GM12878 (cell line): Measurements from ENCODE around the gene STX8.

Source experiments
- CEBPB ChIP-seq, 2 experiments: fragments of 150-350 bp in 1 of 2; IDR thresholded peaks; 2 replicates each; pipeline ENCODE4 v1.6.1; 2012 to 2014; ENCODE audit warnings: low read depth in 2 of 2, low read length in 2 of 2, borderline replicate concordance in 1 of 2, inconsistent platforms in 1 of 2
- IKZF1 ChIP-seq: fragments of 450-650 bp; conservative IDR thresholded peaks from 2 replicates; pipeline ENCODE4 v1.6.1; 2017; ENCODE audit warnings: antibody characterized with exemption, mild to moderate bottlenecking
- MXI1 ChIP-seq: fragments of 150-350 bp; IDR thresholded peaks from 2 replicates; pipeline ENCODE4 v1.6.1; 2011; ENCODE audit warnings: low read depth, mild to moderate bottlenecking, inconsistent platforms, low read length, improper control_type of control experiment
- NFYB ChIP-seq: IDR thresholded peaks from 2 replicates; pipeline ENCODE4 v1.6.1; 2011; ENCODE audit warnings: low read depth, mild to moderate bottlenecking, low read length, improper control_type of control experiment, moderate library complexity; ENCODE audit not compliant: insufficient read depth
- RCOR1 ChIP-seq: conservative IDR thresholded peaks from 2 replicates; pipeline ENCODE4 v1.6.1; 2012; ENCODE audit warnings: low read depth, low read length, improper control_type of control experiment
- TF ChIP-seq, protein P1 (sequence below), 3 experiments: IDR thresholded peaks in 2 of 3; conservative IDR thresholded peaks in 1 of 3; 2 replicates each; pipeline ENCODE4 v1.5.1; 2011; ENCODE audit warnings: low read depth in 3 of 3, low read length in 3 of 3, mild to moderate bottlenecking in 3 of 3, control low read depth in 2 of 3, moderate library complexity in 2 of 3, inconsistent platforms in 1 of 3, mixed read lengths in 1 of 3; ENCODE audit not compliant: control insufficient read depth in 2 of 3, insufficient read depth in 1 of 3; ENCODE audit errors: extremely low read depth in 1 of 3

DNA sequence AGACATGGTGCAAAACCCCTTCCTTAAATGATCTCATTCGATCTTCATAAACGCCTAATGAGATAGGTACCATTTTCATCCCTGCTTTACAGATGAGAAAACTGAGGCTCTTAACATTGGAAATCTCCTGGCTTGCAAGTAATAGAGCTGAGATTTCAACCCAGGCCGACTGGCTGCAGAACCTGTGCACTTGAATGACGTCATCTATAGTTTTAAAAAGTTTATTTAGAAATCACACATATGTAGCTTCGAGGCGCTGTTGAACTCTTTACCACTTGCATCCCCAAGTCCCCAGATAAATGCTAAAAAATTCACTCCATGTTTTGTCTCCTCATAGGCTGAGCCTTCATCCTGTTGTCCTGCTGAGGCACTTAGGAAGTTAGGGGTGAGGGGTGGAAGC lies 30.8 kb upstream of the STX8 start:
- TF ChIP-seq, protein P1, sequence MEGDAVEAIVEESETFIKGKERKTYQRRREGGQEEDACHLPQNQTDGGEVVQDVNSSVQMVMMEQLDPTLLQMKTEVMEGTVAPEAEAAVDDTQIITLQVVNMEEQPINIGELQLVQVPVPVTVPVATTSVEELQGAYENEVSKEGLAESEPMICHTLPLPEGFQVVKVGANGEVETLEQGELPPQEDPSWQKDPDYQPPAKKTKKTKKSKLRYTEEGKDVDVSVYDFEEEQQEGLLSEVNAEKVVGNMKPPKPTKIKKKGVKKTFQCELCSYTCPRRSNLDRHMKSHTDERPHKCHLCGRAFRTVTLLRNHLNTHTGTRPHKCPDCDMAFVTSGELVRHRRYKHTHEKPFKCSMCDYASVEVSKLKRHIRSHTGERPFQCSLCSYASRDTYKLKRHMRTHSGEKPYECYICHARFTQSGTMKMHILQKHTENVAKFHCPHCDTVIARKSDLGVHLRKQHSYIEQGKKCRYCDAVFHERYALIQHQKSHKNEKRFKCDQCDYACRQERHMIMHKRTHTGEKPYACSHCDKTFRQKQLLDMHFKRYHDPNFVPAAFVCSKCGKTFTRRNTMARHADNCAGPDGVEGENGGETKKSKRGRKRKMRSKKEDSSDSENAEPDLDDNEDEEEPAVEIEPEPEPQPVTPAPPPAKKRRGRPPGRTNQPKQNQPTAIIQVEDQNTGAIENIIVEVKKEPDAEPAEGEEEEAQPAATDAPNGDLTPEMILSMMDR (IDR thresholded peaks at IDR 0.05 in 2 of 3, conservative IDR thresholded peaks at IDR 0.05 in 1 of 3; ENCODE audit: control insufficient read depth in 2 of 3, extremely low read depth in 1 of 3, insufficient read depth in 1 of 3, low read depth in 3 of 3, low read length in 3 of 3), result no peak
- TF ChIP-seq IKZF1 (no peak), CEBPB (IDR thresholded peaks at IDR 0.05; ENCODE audit: borderline replicate concordance in 1 of 2, low read depth in 2 of 2, low read length in 2 of 2) (no peak), RCOR1 (no peak), NFYB (no peak), MXI1 (no peak)
